22Rv1 (cell line): ENCODE measurements around the gene SLC39A9.

Source experiments
- H3K27ac ChIP-seq: fragments of 450-650 bp; 2 replicates; pipeline ENCODE4 v1.5.1; 2017
- ZFX ChIP-seq: fragments of 450-650 bp; IDR thresholded peaks from 2 replicates; pipeline ENCODE4 v1.6.1; 2017; ENCODE audit warnings: antibody characterized with exemption, borderline replicate concordance
- TF ChIP-seq, protein P1 (sequence below): fragments of 450-650 bp; IDR thresholded peaks from 2 replicates; pipeline ENCODE4 v1.5.1; 2017; ENCODE audit warnings: mild to moderate bottlenecking

SLC39A9 gene

GRCh38 chr14:69483765-69484443 is 85.4 kb downstream of the SLC39A9 start:
- no peak overlapping the region for H3K27ac ChIP-seq
- TF ChIP-seq, protein P1, sequence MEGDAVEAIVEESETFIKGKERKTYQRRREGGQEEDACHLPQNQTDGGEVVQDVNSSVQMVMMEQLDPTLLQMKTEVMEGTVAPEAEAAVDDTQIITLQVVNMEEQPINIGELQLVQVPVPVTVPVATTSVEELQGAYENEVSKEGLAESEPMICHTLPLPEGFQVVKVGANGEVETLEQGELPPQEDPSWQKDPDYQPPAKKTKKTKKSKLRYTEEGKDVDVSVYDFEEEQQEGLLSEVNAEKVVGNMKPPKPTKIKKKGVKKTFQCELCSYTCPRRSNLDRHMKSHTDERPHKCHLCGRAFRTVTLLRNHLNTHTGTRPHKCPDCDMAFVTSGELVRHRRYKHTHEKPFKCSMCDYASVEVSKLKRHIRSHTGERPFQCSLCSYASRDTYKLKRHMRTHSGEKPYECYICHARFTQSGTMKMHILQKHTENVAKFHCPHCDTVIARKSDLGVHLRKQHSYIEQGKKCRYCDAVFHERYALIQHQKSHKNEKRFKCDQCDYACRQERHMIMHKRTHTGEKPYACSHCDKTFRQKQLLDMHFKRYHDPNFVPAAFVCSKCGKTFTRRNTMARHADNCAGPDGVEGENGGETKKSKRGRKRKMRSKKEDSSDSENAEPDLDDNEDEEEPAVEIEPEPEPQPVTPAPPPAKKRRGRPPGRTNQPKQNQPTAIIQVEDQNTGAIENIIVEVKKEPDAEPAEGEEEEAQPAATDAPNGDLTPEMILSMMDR, result no peak
- no peak for TF ChIP-seq ZFX

DNA sequence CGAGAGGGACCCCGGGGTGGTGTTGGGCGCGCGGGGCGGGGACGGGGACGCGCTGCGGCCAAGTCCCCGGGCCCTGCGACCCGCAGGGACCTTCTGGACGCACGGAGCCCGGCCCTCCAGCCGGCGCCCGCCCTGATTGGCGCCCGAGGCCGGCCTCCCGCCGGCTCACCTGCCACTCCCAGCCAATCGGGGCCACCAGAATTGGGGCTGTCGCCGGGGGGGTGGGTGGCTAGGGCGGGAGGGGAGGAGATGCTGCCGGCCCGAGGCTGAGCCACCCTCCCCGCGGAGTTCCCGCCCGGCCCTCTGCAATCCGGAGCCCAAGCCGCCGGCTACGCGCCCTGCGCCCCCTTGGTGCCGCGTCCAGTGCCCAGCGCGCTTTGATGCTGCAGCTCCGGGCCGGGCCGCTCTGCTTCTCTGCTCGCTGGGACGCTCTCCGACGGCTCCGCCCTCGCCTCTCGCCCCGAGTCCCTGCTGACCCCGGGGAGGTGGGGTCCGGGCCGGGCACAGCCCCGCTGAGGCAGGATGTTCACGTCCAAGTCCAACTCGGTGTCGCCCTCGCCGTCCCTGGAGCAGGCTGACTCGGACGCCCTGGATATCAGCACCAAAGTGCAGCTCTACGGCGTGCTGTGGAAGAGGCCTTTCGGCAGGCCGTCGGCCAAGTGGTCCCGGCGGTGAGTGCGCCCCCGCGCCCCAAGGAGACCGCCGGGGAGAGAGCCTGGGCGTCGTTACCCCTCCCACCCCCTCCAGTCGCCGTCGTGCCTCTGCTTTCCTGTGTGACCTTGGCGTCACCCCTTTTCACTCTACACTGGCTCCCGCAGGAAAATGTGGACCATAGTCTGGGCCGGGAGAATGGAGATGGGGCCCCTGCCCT is 86.2 kb downstream of the SLC39A9 start, which contains the start of gene PLEKHD1:
TSS of gene PLEKHD1 (plus strand) at position 285 of the 871 bp plus-strand sequence. CDS start at position 523, 238 bp downstream.
- H3K27ac ChIP-seq, result no peak within 1 kb of the TSS
- TF ChIP-seq, protein P1, result no peak
- no peak for TF ChIP-seq ZFX

DNA sequence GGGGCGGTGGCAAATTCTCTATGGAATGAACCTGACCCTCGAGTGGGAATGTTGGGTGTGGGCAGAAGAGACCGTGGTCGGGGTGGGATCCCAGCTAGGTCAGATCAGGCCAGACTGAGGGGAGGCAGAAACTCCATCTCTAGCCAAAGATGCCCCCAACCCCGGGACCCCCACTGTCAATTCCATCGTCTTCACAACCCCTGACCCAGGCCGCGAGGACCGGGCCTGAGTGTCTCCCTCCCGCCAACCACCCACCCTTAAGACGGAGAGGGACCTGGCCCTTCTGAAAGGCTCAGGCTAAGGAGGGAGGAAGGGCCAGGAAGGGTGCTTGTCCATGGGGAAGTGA is 86.8 kb downstream of the SLC39A9 start:
- TF ChIP-seq ZFX, result no peak
- TF ChIP-seq, protein P1, result no peak
- no peak overlapping the region for H3K27ac ChIP-seq

DNA sequence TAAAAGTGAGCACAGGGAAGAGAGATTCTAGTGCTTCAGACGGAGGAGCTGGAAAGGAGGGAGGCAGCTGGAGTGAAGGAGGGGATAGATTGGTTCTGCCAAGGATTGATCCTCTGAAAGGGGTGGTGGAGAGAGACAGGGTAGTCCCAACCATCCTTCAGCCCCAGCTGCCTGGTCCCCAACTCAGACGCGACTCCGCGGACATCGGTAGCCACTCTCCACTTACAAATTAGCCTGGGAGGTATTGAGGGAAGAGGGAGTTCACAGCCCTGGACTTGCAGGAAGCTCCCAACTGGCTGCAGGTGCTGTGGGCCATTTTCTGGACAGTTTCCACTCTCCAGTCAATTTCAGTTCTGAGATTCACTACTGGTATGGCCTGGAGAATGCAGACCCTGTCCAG is 87.2 kb downstream of the SLC39A9 start:
- no peak for TF ChIP-seq ZFX
- TF ChIP-seq, protein P1, result no peak
- no peak overlapping the region for H3K27ac ChIP-seq

GRCh38 chr14:69487226-69487625 is 88.7 kb downstream of the SLC39A9 start:
- no peak for TF ChIP-seq ZFX
- TF ChIP-seq, protein P1, result no peak
- H3K27ac ChIP-seq, result no peak overlapping the region

GRCh38 chr14:69487771-69488170 is 89.3 kb downstream of the SLC39A9 start:
- no peak overlapping the region for H3K27ac ChIP-seq
- no peak for TF ChIP-seq ZFX
- TF ChIP-seq, protein P1, result no peak

GRCh38 chr14:69489495-69489894 is 91.0 kb downstream of the SLC39A9 start:
- H3K27ac ChIP-seq, result no peak overlapping the region
- TF ChIP-seq, protein P1, result no peak
- TF ChIP-seq ZFX, result no peak
